Measurements from ENCODE around the gene NDUFA8.

GRCh38 chr9:122096620-122097415, 62.8 kb downstream of the NDUFA8 start:
- TF ChIP-seq, protein P1, sequence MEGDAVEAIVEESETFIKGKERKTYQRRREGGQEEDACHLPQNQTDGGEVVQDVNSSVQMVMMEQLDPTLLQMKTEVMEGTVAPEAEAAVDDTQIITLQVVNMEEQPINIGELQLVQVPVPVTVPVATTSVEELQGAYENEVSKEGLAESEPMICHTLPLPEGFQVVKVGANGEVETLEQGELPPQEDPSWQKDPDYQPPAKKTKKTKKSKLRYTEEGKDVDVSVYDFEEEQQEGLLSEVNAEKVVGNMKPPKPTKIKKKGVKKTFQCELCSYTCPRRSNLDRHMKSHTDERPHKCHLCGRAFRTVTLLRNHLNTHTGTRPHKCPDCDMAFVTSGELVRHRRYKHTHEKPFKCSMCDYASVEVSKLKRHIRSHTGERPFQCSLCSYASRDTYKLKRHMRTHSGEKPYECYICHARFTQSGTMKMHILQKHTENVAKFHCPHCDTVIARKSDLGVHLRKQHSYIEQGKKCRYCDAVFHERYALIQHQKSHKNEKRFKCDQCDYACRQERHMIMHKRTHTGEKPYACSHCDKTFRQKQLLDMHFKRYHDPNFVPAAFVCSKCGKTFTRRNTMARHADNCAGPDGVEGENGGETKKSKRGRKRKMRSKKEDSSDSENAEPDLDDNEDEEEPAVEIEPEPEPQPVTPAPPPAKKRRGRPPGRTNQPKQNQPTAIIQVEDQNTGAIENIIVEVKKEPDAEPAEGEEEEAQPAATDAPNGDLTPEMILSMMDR (conservative IDR thresholded peaks at IDR 0.05) = no peak
- no peak for TF ChIP-seq EZH2 (IDR thresholded peaks at IDR 0.05; ENCODE audit: low read depth)

All from PC-9 (cell line).